Stomach (tissue), 4 donors: ENCODE results near the gene CYB5R3.
"Not testable (repeated sequence)": the region's sequence is repeated elsewhere in the genome, so short reads cannot be mapped to it uniquely, and the experiment has no call there.

Experiments used
- POLR2AphosphoS5 ChIP-seq, 3 donors: sonication (generic); formaldehyde crosslinking; IDR thresholded peaks; one replicate each; pipeline ENCODE4 v1.6.1; 2016; ENCODE audit warnings: antibody characterized with exemption in 3 of 3
- TF ChIP-seq, protein P1 (sequence below), 7 experiments: fragments of 450-650 bp in 4 of 7; fragments of 200-600 bp in 3 of 7; sonication (generic) in 3 of 7; IDR thresholded peaks; one replicate each; pipeline ENCODE4 v1.5.1; 2016 to 2019; ENCODE audit warnings: antibody characterized with exemption in 7 of 7, control low read depth in 2 of 7, mild to moderate bottlenecking in 1 of 7

DNA sequence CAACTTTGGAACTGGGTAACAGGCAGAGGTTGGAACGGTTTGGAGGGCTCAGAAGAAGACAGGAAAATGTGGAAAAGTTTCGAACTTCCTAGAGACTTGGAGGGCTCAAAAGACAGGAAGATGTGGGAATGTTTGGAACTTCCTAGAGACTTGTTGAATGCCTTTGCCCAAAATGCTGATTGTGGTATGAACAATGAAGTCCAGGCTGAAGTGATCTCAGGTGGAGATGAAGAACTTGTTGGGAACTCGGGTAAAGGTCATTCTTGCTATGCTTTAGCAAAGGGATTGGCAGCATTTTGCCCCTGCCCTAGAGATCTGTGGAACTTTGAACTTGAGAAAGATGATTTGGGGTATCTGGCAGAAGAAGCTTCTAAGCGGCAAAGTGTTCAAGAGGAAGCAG lies 28.7 kb upstream of the CYB5R3 start:
- TF ChIP-seq, protein P1, sequence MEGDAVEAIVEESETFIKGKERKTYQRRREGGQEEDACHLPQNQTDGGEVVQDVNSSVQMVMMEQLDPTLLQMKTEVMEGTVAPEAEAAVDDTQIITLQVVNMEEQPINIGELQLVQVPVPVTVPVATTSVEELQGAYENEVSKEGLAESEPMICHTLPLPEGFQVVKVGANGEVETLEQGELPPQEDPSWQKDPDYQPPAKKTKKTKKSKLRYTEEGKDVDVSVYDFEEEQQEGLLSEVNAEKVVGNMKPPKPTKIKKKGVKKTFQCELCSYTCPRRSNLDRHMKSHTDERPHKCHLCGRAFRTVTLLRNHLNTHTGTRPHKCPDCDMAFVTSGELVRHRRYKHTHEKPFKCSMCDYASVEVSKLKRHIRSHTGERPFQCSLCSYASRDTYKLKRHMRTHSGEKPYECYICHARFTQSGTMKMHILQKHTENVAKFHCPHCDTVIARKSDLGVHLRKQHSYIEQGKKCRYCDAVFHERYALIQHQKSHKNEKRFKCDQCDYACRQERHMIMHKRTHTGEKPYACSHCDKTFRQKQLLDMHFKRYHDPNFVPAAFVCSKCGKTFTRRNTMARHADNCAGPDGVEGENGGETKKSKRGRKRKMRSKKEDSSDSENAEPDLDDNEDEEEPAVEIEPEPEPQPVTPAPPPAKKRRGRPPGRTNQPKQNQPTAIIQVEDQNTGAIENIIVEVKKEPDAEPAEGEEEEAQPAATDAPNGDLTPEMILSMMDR (IDR thresholded peaks at IDR 0.05): not testable (repeated sequence)
- not testable (repeated sequence) for TF ChIP-seq POLR2AphosphoS5 (IDR thresholded peaks at IDR 0.05)
